WI38 (cell line): ENCODE data around the gene STARD3NL.

ENCODE experiments used
- H3K4me3 ChIP-seq: 2 replicates; pipeline ENCODE4 v1.5.1; 2011; ENCODE audit warnings: low read depth, mild to moderate bottlenecking, control low read depth, low read length
- TF ChIP-seq, protein P1 (sequence below): IDR thresholded peaks from 2 replicates; pipeline ENCODE4 v1.5.1; 2012; ENCODE audit warnings: low read depth, mild to moderate bottlenecking, control low read depth, low read length

STARD3NL gene

GRCh38 chr7:38182450-38182849, 4.4 kb downstream of the STARD3NL start:
- TF ChIP-seq, protein P1, sequence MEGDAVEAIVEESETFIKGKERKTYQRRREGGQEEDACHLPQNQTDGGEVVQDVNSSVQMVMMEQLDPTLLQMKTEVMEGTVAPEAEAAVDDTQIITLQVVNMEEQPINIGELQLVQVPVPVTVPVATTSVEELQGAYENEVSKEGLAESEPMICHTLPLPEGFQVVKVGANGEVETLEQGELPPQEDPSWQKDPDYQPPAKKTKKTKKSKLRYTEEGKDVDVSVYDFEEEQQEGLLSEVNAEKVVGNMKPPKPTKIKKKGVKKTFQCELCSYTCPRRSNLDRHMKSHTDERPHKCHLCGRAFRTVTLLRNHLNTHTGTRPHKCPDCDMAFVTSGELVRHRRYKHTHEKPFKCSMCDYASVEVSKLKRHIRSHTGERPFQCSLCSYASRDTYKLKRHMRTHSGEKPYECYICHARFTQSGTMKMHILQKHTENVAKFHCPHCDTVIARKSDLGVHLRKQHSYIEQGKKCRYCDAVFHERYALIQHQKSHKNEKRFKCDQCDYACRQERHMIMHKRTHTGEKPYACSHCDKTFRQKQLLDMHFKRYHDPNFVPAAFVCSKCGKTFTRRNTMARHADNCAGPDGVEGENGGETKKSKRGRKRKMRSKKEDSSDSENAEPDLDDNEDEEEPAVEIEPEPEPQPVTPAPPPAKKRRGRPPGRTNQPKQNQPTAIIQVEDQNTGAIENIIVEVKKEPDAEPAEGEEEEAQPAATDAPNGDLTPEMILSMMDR, result no peak
- H3K4me3 ChIP-seq, result no peak overlapping the region

- no peak overlapping the region for H3K4me3 ChIP-seq
- TF ChIP-seq, protein P1, result no peak
Measured at GRCh38 chr7:38185395-38186307, 7.6 kb downstream of the STARD3NL start.

- TF ChIP-seq, protein P1, result no peak
- H3K4me3 ChIP-seq, result no peak overlapping the region
Measured at GRCh38 chr7:38186593-38187314, 8.7 kb downstream of the STARD3NL start.

DNA sequence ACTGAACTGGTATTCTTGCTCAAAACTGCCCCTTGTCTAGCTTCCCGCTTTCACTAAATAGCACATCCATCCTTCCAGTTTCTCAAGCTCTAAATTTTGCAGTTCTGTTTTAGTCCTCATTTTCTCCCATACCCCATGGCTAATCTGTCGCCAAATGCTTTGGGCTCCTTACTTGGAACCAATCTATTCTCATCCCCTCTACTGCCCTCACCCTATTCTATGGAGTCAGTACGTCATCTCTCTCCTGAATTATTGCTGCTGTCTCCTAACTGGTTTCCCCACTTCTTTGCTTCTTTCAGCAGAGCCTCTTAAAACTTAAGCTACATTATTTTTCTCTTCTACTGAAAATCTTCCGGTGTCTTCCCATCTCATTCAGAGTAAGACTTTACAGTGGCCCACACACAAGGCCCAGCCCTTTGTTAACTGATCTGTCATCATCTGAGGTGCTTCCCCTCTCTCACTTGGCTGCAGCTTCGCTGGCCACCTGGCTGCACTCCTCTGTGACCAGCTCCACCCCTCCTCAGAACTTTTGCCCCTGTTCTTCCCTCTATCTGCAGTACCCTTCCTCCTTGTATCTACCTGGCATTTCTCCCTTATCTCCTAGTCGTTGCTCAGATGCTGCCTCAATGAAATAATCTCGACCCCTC, 9.9 kb downstream of the STARD3NL start:
- TF ChIP-seq, protein P1, result no peak
- H3K4me3 ChIP-seq, result no peak overlapping the region

GRCh38 chr7:38189231-38189938, 11.3 kb downstream of the STARD3NL start:
- TF ChIP-seq, protein P1, result no peak
- no peak overlapping the region for H3K4me3 ChIP-seq

- H3K4me3 ChIP-seq, result no peak overlapping the region
- TF ChIP-seq, protein P1, result no peak
Measured at GRCh38 chr7:38190011-38190410, 12.0 kb downstream of the STARD3NL start.
